CD14-positive monocyte (primary cell): ENCODE results near the gene RPL31. TPM values are rescaled to one million over a fixed set of nuclear protein-coding genes. Genes with fewer than 3 reads are reported as not detected.

Experiments used
- DNase-seq, 3 donors: peaks; one replicate each; pipeline ENCODE4 v3.0.0-alpha.2; 2011 to 2022
- H2AFZ ChIP-seq: 2 replicates; pipeline ENCODE4 v1.6.0; 2012; ENCODE audit warnings: mild to moderate bottlenecking, low read depth, low read length, inconsistent platforms; ENCODE audit not compliant: insufficient read depth, poor library complexity, severe bottlenecking
- H3K27ac ChIP-seq, 2 donors: 1 replicate in 1 of 2; 2 replicates in 1 of 2; pipeline ENCODE4 v1.5.1; 2012 to 2013; ENCODE audit warnings: low read length in 2 of 2, control low read depth in 1 of 2, inconsistent platforms in 1 of 2, low read depth in 1 of 2, mild to moderate bottlenecking in 1 of 2
- H3K27me3 ChIP-seq, 2 donors: one replicate each; pipeline versions ENCODE4 v1.6.0 to v1.6.1; 2011 to 2013; ENCODE audit warnings: low read length in 2 of 2; ENCODE audit not compliant: control insufficient read depth in 2 of 2, insufficient read depth in 2 of 2
- H3K36me3 ChIP-seq, 2 donors: replicated peaks in 1 of 2; 1 replicate in 1 of 2; 2 replicates in 1 of 2; pipeline versions ENCODE4 v1.5.1 to v1.6.1; 2012 to 2013; ENCODE audit warnings: low read length in 2 of 2, control low read depth in 1 of 2, inconsistent platforms in 1 of 2, mild to moderate bottlenecking in 1 of 2; ENCODE audit not compliant: insufficient read depth in 2 of 2, control insufficient read depth in 1 of 2
- H3K4me1 ChIP-seq, 2 donors: 1 replicate in 1 of 2; 2 replicates in 1 of 2; pipeline versions ENCODE4 v1.5.1 to v1.6.1; 2012 to 2013; ENCODE audit warnings: low read length in 2 of 2, control low read depth in 1 of 2, inconsistent platforms in 1 of 2, mild to moderate bottlenecking in 1 of 2, moderate library complexity in 1 of 2; ENCODE audit not compliant: insufficient read depth in 2 of 2, control insufficient read depth in 1 of 2
- H3K4me2 ChIP-seq: replicated peaks from 2 replicates; pipeline ENCODE3; 2012; ENCODE audit warnings: low read length, moderate library complexity, mild to moderate bottlenecking; ENCODE audit not compliant: poor library complexity, severe bottlenecking; ENCODE audit errors: extremely low read depth
- H3K4me3 ChIP-seq, 3 experiments: fragments of 200-600 bp in 1 of 3; sonication (generic) in 1 of 3; replicated peaks in 1 of 3; 1 replicate in 2 of 3; 2 replicates in 1 of 3; pipeline ENCODE4 v1.5.1; 2011 to 2013; ENCODE audit warnings: low read length in 3 of 3, mild to moderate bottlenecking in 3 of 3, control low read depth in 2 of 3, low read depth in 2 of 3, inconsistent platforms in 1 of 3, moderate library complexity in 1 of 3
- H3K79me2 ChIP-seq: 2 replicates; pipeline ENCODE4 v1.6.0; 2012; ENCODE audit warnings: mild to moderate bottlenecking, control low read depth, inconsistent platforms, low read length, moderate library complexity; ENCODE audit not compliant: insufficient read depth
- H3K9ac ChIP-seq: 2 replicates; pipeline ENCODE4 v1.6.0; 2017; ENCODE audit warnings: low read length, mild to moderate bottlenecking; ENCODE audit not compliant: insufficient read depth, poor library complexity, severe bottlenecking
- H3K9me3 ChIP-seq, 2 donors: replicated peaks in 1 of 2; 1 replicate in 1 of 2; 2 replicates in 1 of 2; pipeline versions ENCODE4 v1.5.1 to v1.6.1; 2012 to 2013; ENCODE audit warnings: low read length in 2 of 2, control low read depth in 1 of 2; ENCODE audit not compliant: control insufficient read depth in 1 of 2, insufficient read depth in 1 of 2
- H4K20me1 ChIP-seq: 2 replicates; pipeline ENCODE4 v1.6.0; 2012; ENCODE audit warnings: mild to moderate bottlenecking, low read length, control low read depth, moderate library complexity; ENCODE audit not compliant: insufficient read depth
- H3K27ac Mint-ChIP-seq, 7 donors: one replicate each; pipeline ENCODE4 v1.8.0; 2020; ENCODE audit warnings: mild to moderate bottlenecking in 7 of 7, mixed read lengths in 7 of 7, moderate library complexity in 6 of 7, inconsistent platforms in 2 of 7
- H3K27me3 Mint-ChIP-seq, 3 donors: one replicate each; pipeline ENCODE4 v1.8.0; 2021 to 2022; ENCODE audit warnings: low read depth in 3 of 3, mild to moderate bottlenecking in 3 of 3, mixed read lengths in 3 of 3, moderate library complexity in 3 of 3, inconsistent platforms in 1 of 3
- H3K36me3 Mint-ChIP-seq, 2 donors: one replicate each; pipeline ENCODE4 v1.8.0; 2020; ENCODE audit warnings: mixed read lengths in 2 of 2, inconsistent platforms in 1 of 2, mild to moderate bottlenecking in 1 of 2
- H3K4me1 Mint-ChIP-seq: one replicate; pipeline ENCODE4 v1.8.0; 2020; ENCODE audit warnings: mild to moderate bottlenecking, mixed read lengths
- H3K4me3 Mint-ChIP-seq, 2 donors: one replicate each; pipeline ENCODE4 v1.8.0; 2020; ENCODE audit warnings: mild to moderate bottlenecking in 2 of 2, mixed read lengths in 2 of 2, moderate library complexity in 1 of 2
- H3K9me3 Mint-ChIP-seq, 7 donors: one replicate each; pipeline ENCODE4 v1.8.0; 2020 to 2022; ENCODE audit warnings: mixed read lengths in 7 of 7, mild to moderate bottlenecking in 6 of 7, moderate library complexity in 6 of 7, inconsistent platforms in 2 of 7
- WGBS: methylation state at CpG from one replicate; pipeline ENCODE4 v1.1.5; 2013; ENCODE audit warnings: missing lambda C conversion rate; ENCODE audit not compliant: insufficient coverage; 5-methylcytosine and 5-hydroxymethylcytosine counted together
- intact Hi-C, 2 donors: fragments of 100-400 bp; cut with micrococcal nuclease; formaldehyde crosslinking; loops; one replicate each; pipeline versions ENCODE4 v1.15.0 to v1.15.1; 2023
- polyA plus RNA-seq, 3 donors: library from polyadenylated mRNA; depleted of rRNA in 1 of 3; unstranded in 2 of 3; stranded (reverse) in 1 of 3; fragments of 300-500 nt in 2 of 3; fragments of >200 nt in 1 of 3; fragmentation: Illumina TruSeq in 2 of 3; gene quantifications; 1 replicate in 2 of 3; 2 replicates in 1 of 3; pipeline ENCODE4 v1.2.3, GENCODE V29; 2012 to 2021
- TF ChIP-seq, protein P1 (sequence below): fragments of 200-600 bp; IDR thresholded peaks from one replicate; pipeline ENCODE4 v1.8.0; 2022; ENCODE audit warnings: antibody characterized with exemption, mild to moderate bottlenecking

The RPL31 gene
- polyA plus RNA-seq, 3 donors: 1,537 to 2,299 (median 1,998) TPM

DNA sequence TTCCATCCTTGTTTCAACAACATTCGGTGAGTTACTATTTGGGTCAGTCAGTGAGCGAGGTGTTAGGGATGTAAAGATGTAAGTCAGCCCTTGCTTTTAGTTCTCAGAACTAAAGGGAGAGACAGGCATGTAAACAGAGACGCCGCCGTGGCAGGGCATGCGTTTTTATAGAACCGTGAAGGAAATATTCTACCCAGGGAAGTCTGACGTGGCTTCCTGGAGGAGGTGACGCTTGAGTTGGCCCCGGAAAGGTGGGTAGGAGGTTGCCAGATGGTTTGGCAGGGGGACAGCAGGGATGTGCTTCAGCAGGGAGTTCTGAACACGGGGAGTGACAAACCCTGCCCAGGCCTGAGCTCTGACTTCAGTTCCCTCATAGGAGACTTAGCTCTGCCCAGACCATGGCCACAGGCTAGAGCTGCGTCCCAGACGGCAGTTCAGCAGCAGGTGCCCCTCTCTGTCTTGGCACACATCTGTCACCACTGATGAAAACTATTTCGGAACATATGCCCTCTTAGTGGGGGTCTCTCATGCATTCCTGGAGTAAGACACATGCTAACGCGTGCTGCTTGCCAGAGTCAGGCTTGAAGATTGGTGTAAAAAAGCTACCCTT, 23.4 kb upstream of the RPL31 start:
- no peaks in the 10 kb centered on the region for H3K36me3 Mint-ChIP-seq

DNA sequence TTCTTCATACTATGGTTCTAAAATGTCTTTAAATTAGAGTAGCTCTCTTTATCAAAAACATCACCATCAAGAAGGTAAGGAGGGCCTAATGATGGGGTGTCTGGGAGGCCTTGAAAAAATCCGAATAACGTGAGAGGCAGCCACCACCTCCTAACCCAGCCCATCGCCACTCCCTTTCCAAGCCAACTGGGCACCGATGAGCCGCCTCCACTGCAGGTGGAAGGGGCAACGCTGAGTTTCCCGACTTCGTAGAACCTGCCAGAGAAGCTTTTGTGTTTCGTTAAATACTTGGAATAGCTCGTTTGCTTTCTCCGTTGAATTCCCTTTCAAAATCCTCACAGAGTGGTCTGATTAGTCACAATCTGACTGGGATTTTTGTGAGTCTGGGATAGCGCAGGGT, 22.0 kb upstream of the RPL31 start:
- WGBS: 90% methylated on average over 2 of the region's 12 CpGs
- Mint-ChIP-seq H3K9me3 (peaks cover 0 to 2% (median 0%) of the 10 kb centered on the region in 7 donors), H3K4me3 (no peak overlapping the region), H3K4me1 (no peaks in the 10 kb centered on the region), H3K27ac (no peak overlapping the region), H3K27me3 (peaks cover 7 to 14% (median 10%) of the 10 kb centered on the region in 3 donors), H3K36me3 (no peaks in the 10 kb centered on the region)
- H3K27ac ChIP-seq: no peak overlapping the region
- intact Hi-C loops: loop anchor here (5.0 to 10.0 kb wide), 4 partner anchors 248 to 1425 kb away; no protein-coding TSS in a partner anchor
- no peak overlapping the region for H3K9ac ChIP-seq
- no peak overlapping the region for H3K4me3 ChIP-seq
- DNase-seq: no peak
- H4K20me1 ChIP-seq: no peaks in the 10 kb centered on the region
- H3K79me2 ChIP-seq: no peaks in the 10 kb centered on the region
- no peaks in the 10 kb centered on the region for H3K36me3 ChIP-seq
- H3K27me3 ChIP-seq: peaks cover 0 to 2% of the 10 kb centered on the region in 2 donors
- TF ChIP-seq, protein P1, sequence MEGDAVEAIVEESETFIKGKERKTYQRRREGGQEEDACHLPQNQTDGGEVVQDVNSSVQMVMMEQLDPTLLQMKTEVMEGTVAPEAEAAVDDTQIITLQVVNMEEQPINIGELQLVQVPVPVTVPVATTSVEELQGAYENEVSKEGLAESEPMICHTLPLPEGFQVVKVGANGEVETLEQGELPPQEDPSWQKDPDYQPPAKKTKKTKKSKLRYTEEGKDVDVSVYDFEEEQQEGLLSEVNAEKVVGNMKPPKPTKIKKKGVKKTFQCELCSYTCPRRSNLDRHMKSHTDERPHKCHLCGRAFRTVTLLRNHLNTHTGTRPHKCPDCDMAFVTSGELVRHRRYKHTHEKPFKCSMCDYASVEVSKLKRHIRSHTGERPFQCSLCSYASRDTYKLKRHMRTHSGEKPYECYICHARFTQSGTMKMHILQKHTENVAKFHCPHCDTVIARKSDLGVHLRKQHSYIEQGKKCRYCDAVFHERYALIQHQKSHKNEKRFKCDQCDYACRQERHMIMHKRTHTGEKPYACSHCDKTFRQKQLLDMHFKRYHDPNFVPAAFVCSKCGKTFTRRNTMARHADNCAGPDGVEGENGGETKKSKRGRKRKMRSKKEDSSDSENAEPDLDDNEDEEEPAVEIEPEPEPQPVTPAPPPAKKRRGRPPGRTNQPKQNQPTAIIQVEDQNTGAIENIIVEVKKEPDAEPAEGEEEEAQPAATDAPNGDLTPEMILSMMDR: no peak
- H3K4me2 ChIP-seq: no peak overlapping the region
- no peaks in the 10 kb centered on the region for H3K4me1 ChIP-seq
- H3K9me3 ChIP-seq: no peaks in the 10 kb centered on the region
- no peak overlapping the region for H2AFZ ChIP-seq

More for the DNA sequence above, 23.4 kb upstream of the RPL31 start:
- Mint-ChIP-seq H3K27me3 (peaks cover 8 to 18% (median 15%) of the 10 kb centered on the region in 3 donors), H3K27ac (no peak overlapping the region), H3K4me1 (no peaks in the 10 kb centered on the region), H3K4me3 (no peak overlapping the region), H3K9me3 (peaks cover 0 to 2% (median 0%) of the 10 kb centered on the region in 7 donors)
- no peaks in the 10 kb centered on the region for H3K4me1 ChIP-seq
- no peaks in the 10 kb centered on the region for H3K79me2 ChIP-seq
- no peak overlapping the region for H3K4me2 ChIP-seq
- intact Hi-C loops: no loop called here
- H2AFZ ChIP-seq: no peak overlapping the region
- no peak overlapping the region for H3K4me3 ChIP-seq
- H3K27ac ChIP-seq: no peak overlapping the region
- DNase-seq: no peak
- H3K27me3 ChIP-seq: peaks cover 0 to 2% of the 10 kb centered on the region in 2 donors
- H4K20me1 ChIP-seq: no peaks in the 10 kb centered on the region
- H3K9me3 ChIP-seq: no peaks in the 10 kb centered on the region
- no peaks in the 10 kb centered on the region for H3K36me3 ChIP-seq
- 75% methylated on average over 12 of the region's 16 CpGs for WGBS
- TF ChIP-seq, protein P1: no peak
- H3K9ac ChIP-seq: no peak overlapping the region
